HG03565 (cell line): ENCODE results near the gene RNF180.

Source experiments
- ATAC-seq: cut with Tn5 transposase; IDR thresholded peaks from one replicate; pipeline ENCODE4 v1.9.1; 2021; ENCODE audit warnings: mild to moderate bottlenecking, moderate library complexity; ENCODE audit not compliant: unreplicated experiment

Gene RNF180

GRCh38 chr5:64165500-64166200, at the start of gene RNF180:
Gene RNF180, plus strand, starts transcription at chr5:64165843. Its CDS starts 34,965 bp downstream, at chr5:64200808.
- no peak for ATAC-seq

GRCh38 chr5:64125521-64125920, 40.1 kb upstream of the RNF180 start:
- ATAC-seq: no peak

- ATAC-seq: no peak
These were observed 39.4 kb upstream of the RNF180 start for GRCh38 chr5:64126202-64126741.

- no peak for ATAC-seq
These were observed 25.6 kb upstream of the RNF180 start for GRCh38 chr5:64140018-64140417.

- ATAC-seq: no peak
These were observed 21.0 kb upstream of the RNF180 start for GRCh38 chr5:64144425-64145215.

GRCh38 chr5:64145216-64145895, 20.3 kb upstream of the RNF180 start:
- ATAC-seq: no peak

GRCh38 chr5:64147379-64147778, 18.3 kb upstream of the RNF180 start:
- ATAC-seq: no peak

- no peak for ATAC-seq
These were observed 17.7 kb upstream of the RNF180 start for GRCh38 chr5:64147849-64148441.

GRCh38 chr5:64149268-64149667, 16.4 kb upstream of the RNF180 start:
- ATAC-seq: no peak

GRCh38 chr5:64149857-64150521, 15.7 kb upstream of the RNF180 start:
- ATAC-seq: no peak

- ATAC-seq: no peak
These were observed 9.4 kb upstream of the RNF180 start for GRCh38 chr5:64156261-64156660.

GRCh38 chr5:64158827-64159226, 6.8 kb upstream of the RNF180 start:
- ATAC-seq: no peak

GRCh38 chr5:64160201-64160600, 5.4 kb upstream of the RNF180 start:
- ATAC-seq: no peak

- no peak for ATAC-seq
These were observed 4.2 kb upstream of the RNF180 start for GRCh38 chr5:64161420-64161819.

GRCh38 chr5:64163135-64163534, 2.5 kb upstream of the RNF180 start:
- ATAC-seq: no peak

GRCh38 chr5:64163746-64164145, 1.9 kb upstream of the RNF180 start:
- ATAC-seq: no peak

- ATAC-seq: no peak
These were observed 1.5 kb upstream of the RNF180 start for GRCh38 chr5:64164166-64164565.

GRCh38 chr5:64165160-64165499, 513 bp upstream of the RNF180 start:
- ATAC-seq: no peak

GRCh38 chr5:64166201-64166959, 737 bp downstream of the RNF180 start:
- ATAC-seq: no peak

GRCh38 chr5:64176301-64176700, 10.7 kb downstream of the RNF180 start:
- no peak for ATAC-seq
